OCI-LY1 (cell line): ENCODE results near the gene EPHA5.

ENCODE experiments used
- CTCF ChIP-seq: fragments of 200-600 bp; sonication (generic), shearing (Covaris generic); IDR thresholded peaks from 2 replicates; pipeline ENCODE4 v1.5.1; 2017; ENCODE audit warnings: mild to moderate bottlenecking, antibody characterized with exemption, low read length, moderate library complexity, mixed read lengths
- EZH2 ChIP-seq: fragments of 200-600 bp; sonication (generic), shearing (Covaris generic); IDR thresholded peaks from 2 replicates; pipeline ENCODE4 v1.8.0; 2017; ENCODE audit warnings: borderline replicate concordance, mixed run types, mild to moderate bottlenecking, antibody characterized with exemption, low read length, moderate library complexity, mixed read lengths

GRCh38 chr4:65367306-65367705, 303.0 kb downstream of the EPHA5 start:
- no peak for TF ChIP-seq CTCF
- TF ChIP-seq EZH2 = no peak
